A549 (cell line): ENCODE data around the gene KDM3A. TPM values are rescaled to one million over a fixed set of nuclear protein-coding genes. Genes with fewer than 3 reads are reported as not detected.

ENCODE experiments used
- ATAC-seq, 2 experiments: fragments of 200-7000 bp in 1 of 2; fragments of >200 bp in 1 of 2; cut with Nextera tagmentation in 1 of 2; cut with Tn5 transposase in 1 of 2; 3 replicates each; pipeline versions ENCODE4 v1.8.0 to v1.9.1; 2018 to 2020; ENCODE audit warnings: mild to moderate bottlenecking in 1 of 2, moderate library complexity in 1 of 2
- CTCF ChIA-PET: fragments of 300-600 bp; sonication (Branson Sonifier 250); formaldehyde crosslinking; extraction: SDS; loops from one replicate; lab custom pipeline; 2021; ENCODE audit warnings: antibody characterized with exemption, inconsistent platforms; lab: Yijun Ruan, JAX
- POLR2A ChIA-PET: fragments of 350-600 bp; formaldehyde crosslinking; extraction: SDS; loops from one replicate; lab custom pipeline; 2021; ENCODE audit warnings: antibody characterized with exemption, inconsistent platforms; lab: Yijun Ruan, JAX
- DNase-seq, 2 experiments: peaks; one replicate each; pipeline versions ENCODE4 v3.0.0 to v3.0.0-alpha.2; 2011 to 2016; ENCODE audit warnings: low read depth in 1 of 2, low spot score in 1 of 2
- FAIRE-seq: peaks from 2 replicates; lab custom pipeline; 2011; peaks lifted over from hg19 to GRCh38; lab: Jason Lieb, UNC
- H3K27ac ChIP-seq, 2 experiments: fragments of >200 bp; sonication (Bioruptor Twin); formaldehyde crosslinking; 3 replicates each; pipeline ENCODE4 v1.5.1; 2016 to 2017
- H3K4me1 ChIP-seq: fragments of >200 bp; sonication (Bioruptor Twin); formaldehyde crosslinking; 3 replicates; pipeline ENCODE4 v1.6.1; 2016
- H3K4me2 ChIP-seq: fragments of >200 bp; sonication (Bioruptor Twin); formaldehyde crosslinking; 3 replicates; pipeline ENCODE4 v1.6.1; 2016
- H3K4me3 ChIP-seq: fragments of >200 bp; sonication (Bioruptor Twin); formaldehyde crosslinking; 3 replicates; pipeline ENCODE4 v1.5.1; 2016
- H3K9me3 ChIP-seq: fragments of >200 bp; sonication (Bioruptor Twin); formaldehyde crosslinking; 3 replicates; pipeline ENCODE4 v1.6.1; 2016
- CHD4 ChIP-seq: fragments of 200-600 bp; sonication (generic); IDR thresholded peaks from 2 replicates; pipeline ENCODE4 v1.6.1; 2016; ENCODE audit warnings: antibody characterized with exemption, mild to moderate bottlenecking, borderline replicate concordance
- CTCF ChIP-seq: fragments of >200 bp; sonication (Bioruptor Twin); formaldehyde crosslinking; IDR thresholded peaks from 3 replicates; pipeline ENCODE4 v1.5.1; 2016
- EHF ChIP-seq: fragments of 250-450 bp; sonication (Bioruptor Pico); IDR thresholded peaks from 2 replicates; pipeline ENCODE4 v1.5.0; 2020; ENCODE audit warnings: mild to moderate bottlenecking
- EHMT2 ChIP-seq: fragments of 200-600 bp; sonication (generic); IDR thresholded peaks from 2 replicates; pipeline ENCODE4 v1.6.1; 2016; ENCODE audit warnings: antibody characterized with exemption, low read depth, mild to moderate bottlenecking, moderate library complexity
- FOSB ChIP-seq: fragments of 250-450 bp; sonication (Bioruptor Pico); IDR thresholded peaks from 2 replicates; pipeline ENCODE4 v1.5.0; 2020; ENCODE audit warnings: mild to moderate bottlenecking, moderate library complexity
- FOXS1 ChIP-seq: fragments of 250-450 bp; sonication (Bioruptor Pico); IDR thresholded peaks from 2 replicates; pipeline ENCODE4 v1.5.0; 2020; ENCODE audit warnings: mild to moderate bottlenecking, moderate library complexity
- HDAC2 ChIP-seq: fragments of 200-600 bp; sonication (generic); IDR thresholded peaks from 2 replicates; pipeline ENCODE4 v1.6.1; 2016
- HEYL ChIP-seq: fragments of 250-450 bp; sonication (Bioruptor Pico); IDR thresholded peaks from 2 replicates; pipeline ENCODE4 v1.8.0; 2021; ENCODE audit warnings: mild to moderate bottlenecking, moderate library complexity
- JUN ChIP-seq, 2 experiments: fragments of >200 bp; sonication (Bioruptor Twin); formaldehyde crosslinking; IDR thresholded peaks; 2 replicates in 1 of 2; 3 replicates in 1 of 2; pipeline ENCODE4 v1.6.1; 2016 to 2017
- MAFK ChIP-seq: fragments of 450-650 bp; IDR thresholded peaks from 2 replicates; pipeline ENCODE4 v1.6.1; 2014; ENCODE audit not compliant: partially characterized antibody
- MAX ChIP-seq: IDR thresholded peaks from 2 replicates; pipeline ENCODE4 v1.6.1; 2012
- MYC ChIP-seq: IDR thresholded peaks from 2 replicates; pipeline ENCODE4 v1.6.1; 2012; ENCODE audit warnings: mild to moderate bottlenecking, inconsistent platforms, low read length, improper control_type of control experiment, borderline replicate concordance
- NFE2L2 ChIP-seq: fragments of 150-350 bp; conservative IDR thresholded peaks from 2 replicates; pipeline ENCODE4 v1.6.1; 2014; ENCODE audit warnings: low read length
- NPAS2 ChIP-seq: fragments of 250-450 bp; sonication (Bioruptor Pico); IDR thresholded peaks from 2 replicates; pipeline ENCODE4 v1.8.0; 2022; ENCODE audit warnings: mild to moderate bottlenecking, moderate library complexity, borderline replicate concordance
- NR3C1 ChIP-seq: fragments of >200 bp; sonication (Bioruptor Twin); formaldehyde crosslinking; IDR thresholded peaks from 3 replicates; pipeline ENCODE4 v1.6.1; 2017
- POLR2A ChIP-seq: IDR thresholded peaks from 2 replicates; pipeline ENCODE4 v1.6.1; 2012; ENCODE audit warnings: mild to moderate bottlenecking, low read length
- RARB ChIP-seq: fragments of 250-450 bp; sonication (Bioruptor Pico); IDR thresholded peaks from 2 replicates; pipeline ENCODE4 v1.8.0; 2021; ENCODE audit warnings: mild to moderate bottlenecking, moderate library complexity
- RCOR1 ChIP-seq: fragments of 150-350 bp; IDR thresholded peaks from 2 replicates; pipeline ENCODE4 v1.6.1; 2014; ENCODE audit warnings: antibody characterized with exemption, low read length, low read depth
- RNF2 ChIP-seq: fragments of 200-600 bp; sonication (generic); IDR thresholded peaks from 2 replicates; pipeline ENCODE4 v1.6.1; 2016; ENCODE audit warnings: low read depth, mild to moderate bottlenecking, antibody characterized with exemption, moderate library complexity, borderline replicate concordance
- TFCP2L1 ChIP-seq: fragments of 250-450 bp; sonication (Bioruptor Pico); IDR thresholded peaks from 2 replicates; pipeline ENCODE4 v1.5.0; 2021; ENCODE audit warnings: mild to moderate bottlenecking
- TP53 ChIP-seq: fragments of 250-450 bp; sonication (Bioruptor Pico); IDR thresholded peaks from 2 replicates; pipeline ENCODE4 v1.5.0; 2021; ENCODE audit warnings: mild to moderate bottlenecking, moderate library complexity
- ZC3H11A ChIP-seq: fragments of 450-650 bp; IDR thresholded peaks from 2 replicates; pipeline ENCODE4 v1.6.1; 2014; ENCODE audit warnings: antibody characterized with exemption, mild to moderate bottlenecking
- ZNF302 ChIP-seq: fragments of 250-450 bp; sonication (Bioruptor Pico); IDR thresholded peaks from 2 replicates; pipeline ENCODE4 v1.9.0; 2021; ENCODE audit warnings: inconsistent platforms, mild to moderate bottlenecking, moderate library complexity
- whole genome bisulfite sequencing: methylation state at CpG from one replicate; pipeline ENCODE4 v1.1.6; 2017; ENCODE audit errors: missing lambda C conversion rate; 5-methylcytosine and 5-hydroxymethylcytosine counted together
- polyA plus RNA-seq, 4 experiments: library from polyadenylated mRNA; depleted of rRNA in 3 of 4; stranded (reverse); fragments of >200 nt; fragmentation: RNase III in 1 of 4; extraction: RNeasy Plus Mini Kit Qiagen cat#74134 plus additional on column Dnase treatment in 1 of 4; gene quantifications; 2 replicates in 3 of 4; 3 replicates in 1 of 4; pipeline ENCODE4 v1.2.3, GENCODE V29; 2011 to 2017
- TF ChIP-seq, protein P1 (sequence below): fragments of 450-650 bp; IDR thresholded peaks from 2 replicates; pipeline ENCODE4 v1.6.1; 2014; ENCODE audit warnings: antibody characterized with exemption
- TF ChIP-seq, protein P2 (sequence below): IDR thresholded peaks from 2 replicates; pipeline ENCODE4 v1.6.1; 2012

Gene KDM3A
- polyA plus RNA-seq, 2 of the 4 experiments (the other 2 are of a cell fraction) = 21.2 to 57.0 TPM

DNA sequence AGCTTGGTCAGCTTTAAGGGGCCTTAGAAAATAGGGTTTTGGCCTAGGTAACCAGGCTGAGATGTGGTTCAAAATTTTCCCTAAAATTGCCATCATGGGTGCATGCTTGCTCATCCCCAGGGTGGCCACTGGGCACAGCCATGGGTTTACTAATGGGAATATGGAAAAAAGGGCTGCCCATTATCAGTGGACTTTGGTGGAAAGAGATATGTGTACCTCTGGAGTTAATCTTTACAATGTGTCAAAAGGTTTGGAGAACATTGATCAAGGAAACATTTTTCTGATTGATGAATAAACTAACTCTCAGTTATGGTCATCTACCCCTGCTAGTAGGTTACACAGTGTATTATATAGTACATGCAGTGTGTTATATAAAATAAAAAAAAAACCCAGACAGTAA is 13.1 kb downstream of the KDM3A start:
- no peak overlapping the region for H3K4me3 ChIP-seq
- H3K27ac ChIP-seq = no peak overlapping the region
- H3K9me3 ChIP-seq = no peaks in the 10 kb centered on the region
- no peaks in the 10 kb centered on the region for H3K4me1 ChIP-seq
- FAIRE-seq (no peak), ATAC-seq (peak; percentile 28 to 31; a peak in 1 of 6 replicates), DNase-seq (no peak)
- TF ChIP-seq ZNF302 (CRISPR knock-in tag) (no peak), ZC3H11A (no peak), RNF2 (no peak), MYC (no peak), MAFK (no peak), FOXS1 (CRISPR knock-in tag) (no peak), NPAS2 (CRISPR knock-in tag) (no peak), NR3C1 (no peak), JUN (IDR thresholded peaks at IDR 0.05) (no peak), TP53 (no peak), RARB (no peak), FOSB (no peak), TFCP2L1 (CRISPR knock-in tag) (no peak), CHD4 (no peak), EHF (CRISPR knock-in tag) (no peak)
- TF ChIP-seq, protein P1, sequence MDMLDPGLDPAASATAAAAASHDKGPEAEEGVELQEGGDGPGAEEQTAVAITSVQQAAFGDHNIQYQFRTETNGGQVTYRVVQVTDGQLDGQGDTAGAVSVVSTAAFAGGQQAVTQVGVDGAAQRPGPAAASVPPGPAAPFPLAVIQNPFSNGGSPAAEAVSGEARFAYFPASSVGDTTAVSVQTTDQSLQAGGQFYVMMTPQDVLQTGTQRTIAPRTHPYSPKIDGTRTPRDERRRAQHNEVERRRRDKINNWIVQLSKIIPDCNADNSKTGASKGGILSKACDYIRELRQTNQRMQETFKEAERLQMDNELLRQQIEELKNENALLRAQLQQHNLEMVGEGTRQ = no peak
- TF ChIP-seq, protein P2, sequence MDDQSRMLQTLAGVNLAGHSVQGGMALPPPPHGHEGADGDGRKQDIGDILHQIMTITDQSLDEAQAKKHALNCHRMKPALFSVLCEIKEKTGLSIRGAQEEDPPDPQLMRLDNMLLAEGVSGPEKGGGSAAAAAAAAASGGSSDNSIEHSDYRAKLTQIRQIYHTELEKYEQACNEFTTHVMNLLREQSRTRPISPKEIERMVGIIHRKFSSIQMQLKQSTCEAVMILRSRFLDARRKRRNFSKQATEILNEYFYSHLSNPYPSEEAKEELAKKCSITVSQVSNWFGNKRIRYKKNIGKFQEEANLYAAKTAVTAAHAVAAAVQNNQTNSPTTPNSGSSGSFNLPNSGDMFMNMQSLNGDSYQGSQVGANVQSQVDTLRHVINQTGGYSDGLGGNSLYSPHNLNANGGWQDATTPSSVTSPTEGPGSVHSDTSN = no peak
- ChIA-PET POLR2A (interaction anchor here (4.6 kb wide), 1 partner anchor 13 kb away, joined by 43 read pairs; the partner anchor contains the start of gene KDM3A), CTCF (no interaction called here)
- no peak overlapping the region for H3K4me2 ChIP-seq

GRCh38 chr2:86455181-86455580 is 14.0 kb downstream of the KDM3A start:
- POLR2A ChIA-PET = interaction anchor here (4.6 kb wide), 1 partner anchor 14 kb away, joined by 43 read pairs; the partner anchor contains the start of gene KDM3A
- no peak overlapping the region for H3K27ac ChIP-seq
- no peak for DNase-seq
- no peak overlapping the region for H3K4me3 ChIP-seq
- no peak overlapping the region for H3K4me2 ChIP-seq
- H3K4me1 ChIP-seq = no peaks in the 10 kb centered on the region
- WGBS = 91% methylated on average over 5 of the region's 5 CpGs
- TF ChIP-seq MAX (no peak), EHMT2 (no peak), JUN (IDR thresholded peaks at IDR 0.05) (no peak), ZNF302 (CRISPR knock-in tag) (no peak), HDAC2 (no peak), HEYL (CRISPR knock-in tag) (no peak), FOSB (no peak), RCOR1 (no peak), CTCF (no peak), NFE2L2 (no peak), TP53 (no peak), POLR2A (no peak)
- TF ChIP-seq, protein P2 = no peak
- TF ChIP-seq, all 56 proteins: peak for 0
- no peaks in the 10 kb centered on the region for H3K9me3 ChIP-seq
- FAIRE-seq (no peak), ATAC-seq (no peak)
- CTCF ChIA-PET = interaction anchor here (0.9 to 1.1 kb wide), 2 partner anchors 13 to 14 kb away, joined by 3 to 6 read pairs; partner anchors contain the start of gene KDM3A
